Uterus (tissue), 2 donors: Measurements from ENCODE around the gene C1QTNF5.

Source experiments
- POLR2A ChIP-seq, 2 donors: fragments of 450-650 bp; IDR thresholded peaks; one replicate each; pipeline ENCODE4 v1.6.1; 2016; ENCODE audit warnings: antibody characterized with exemption in 2 of 2, mild to moderate bottlenecking in 1 of 2, moderate library complexity in 1 of 2
- TF ChIP-seq, protein P1 (sequence below), 4 experiments: fragments of 200-600 bp in 2 of 4; fragments of 450-650 bp in 2 of 4; sonication (generic) in 2 of 4; IDR thresholded peaks; one replicate each; pipeline ENCODE4 v1.5.1; 2016 to 2019; ENCODE audit warnings: antibody characterized with exemption in 4 of 4, mild to moderate bottlenecking in 2 of 4, moderate library complexity in 1 of 4

DNA sequence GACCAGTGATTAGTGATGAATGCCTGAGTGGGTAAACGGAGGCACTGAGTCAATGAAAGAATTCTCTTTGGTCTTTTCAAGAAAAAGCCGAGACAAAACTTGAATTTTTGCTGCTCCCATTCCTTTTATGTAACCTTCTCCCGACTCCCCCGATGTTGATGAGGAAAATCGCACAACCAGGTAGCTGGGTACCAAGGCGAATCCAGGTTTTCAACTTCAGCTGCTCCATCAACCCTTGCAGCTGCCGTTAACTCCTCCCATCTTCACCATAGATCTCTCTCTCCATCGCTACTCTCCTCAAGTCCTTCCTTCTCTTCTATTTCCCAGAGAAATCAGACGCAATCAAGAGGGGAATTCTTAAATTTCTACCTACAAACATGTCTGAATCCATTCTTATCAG is 41.4 kb upstream of the C1QTNF5 start:
- TF ChIP-seq POLR2A (IDR thresholded peaks at IDR 0.05), result no peak
- TF ChIP-seq, protein P1, sequence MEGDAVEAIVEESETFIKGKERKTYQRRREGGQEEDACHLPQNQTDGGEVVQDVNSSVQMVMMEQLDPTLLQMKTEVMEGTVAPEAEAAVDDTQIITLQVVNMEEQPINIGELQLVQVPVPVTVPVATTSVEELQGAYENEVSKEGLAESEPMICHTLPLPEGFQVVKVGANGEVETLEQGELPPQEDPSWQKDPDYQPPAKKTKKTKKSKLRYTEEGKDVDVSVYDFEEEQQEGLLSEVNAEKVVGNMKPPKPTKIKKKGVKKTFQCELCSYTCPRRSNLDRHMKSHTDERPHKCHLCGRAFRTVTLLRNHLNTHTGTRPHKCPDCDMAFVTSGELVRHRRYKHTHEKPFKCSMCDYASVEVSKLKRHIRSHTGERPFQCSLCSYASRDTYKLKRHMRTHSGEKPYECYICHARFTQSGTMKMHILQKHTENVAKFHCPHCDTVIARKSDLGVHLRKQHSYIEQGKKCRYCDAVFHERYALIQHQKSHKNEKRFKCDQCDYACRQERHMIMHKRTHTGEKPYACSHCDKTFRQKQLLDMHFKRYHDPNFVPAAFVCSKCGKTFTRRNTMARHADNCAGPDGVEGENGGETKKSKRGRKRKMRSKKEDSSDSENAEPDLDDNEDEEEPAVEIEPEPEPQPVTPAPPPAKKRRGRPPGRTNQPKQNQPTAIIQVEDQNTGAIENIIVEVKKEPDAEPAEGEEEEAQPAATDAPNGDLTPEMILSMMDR (IDR thresholded peaks at IDR 0.05), result no peak
